ENCODE results near the gene OR4D1.

Gene OR4D1

GRCh38 chr17:58195518-58196123 lies 47.4 kb downstream of the OR4D1 start:
- no peak for DNase-seq

- DNase-seq, result no peak
Observed at GRCh38 chr17:58196610-58197009, 48.4 kb downstream of the OR4D1 start.

- DNase-seq, result peak; percentile 44
Observed at GRCh38 chr17:58200024-58200633, 51.9 kb downstream of the OR4D1 start.

GRCh38 chr17:58202859-58203258 lies 54.7 kb downstream of the OR4D1 start:
- no peak for DNase-seq

- no peak for DNase-seq
Observed at GRCh38 chr17:58204796-58205195, 56.6 kb downstream of the OR4D1 start.

GRCh38 chr17:58205936-58206335 lies 57.8 kb downstream of the OR4D1 start:
- DNase-seq, result no peak

GRCh38 chr17:58207451-58207850 lies 59.3 kb downstream of the OR4D1 start:
- no peak for DNase-seq

- DNase-seq, result no peak
Observed at GRCh38 chr17:58208344-58208743, 60.2 kb downstream of the OR4D1 start.

Data from NCI-H774 (cell line).